Activated naive CD8-positive, alpha-beta T cell treated with anti-CD3 and anti-CD28 coated beads, Interleukin-2, amount 50 U/mL, for 24 hours (primary cell): ENCODE data around the gene UGT1A4.

Experiments used
- ATAC-seq: fragments of 150-1000 bp; cut with Tn5 transposase; one replicate; pipeline ENCODE4 v1.10.0; 2021
- DNase-seq: peaks from one replicate; pipeline ENCODE4 v3.0.0; 2021
- H3K27ac Mint-ChIP-seq: one replicate; pipeline ENCODE4 v1.8.0; 2021; ENCODE audit warnings: mild to moderate bottlenecking, mixed read lengths
- H3K27me3 Mint-ChIP-seq: one replicate; pipeline ENCODE4 v1.8.0; 2021; ENCODE audit warnings: mixed read lengths
- H3K36me3 Mint-ChIP-seq: one replicate; pipeline ENCODE4 v1.8.0; 2021; ENCODE audit warnings: low read depth, mixed read lengths
- H3K4me1 Mint-ChIP-seq: one replicate; pipeline ENCODE4 v1.8.0; 2021; ENCODE audit warnings: mixed read lengths
- H3K4me3 Mint-ChIP-seq: one replicate; pipeline ENCODE4 v1.8.0; 2021; ENCODE audit warnings: mild to moderate bottlenecking, moderate library complexity, mixed read lengths
- H3K9me3 Mint-ChIP-seq: one replicate; pipeline ENCODE4 v1.8.0; 2021; ENCODE audit warnings: mixed read lengths

UGT1A4 gene

GRCh38 chr2:233814056-233814835 lies 95.7 kb downstream of the UGT1A4 start:
- ATAC-seq (no peak), DNase-seq (no peak)
- Mint-ChIP-seq H3K4me1 (no peaks in the 10 kb centered on the region), H3K4me3 (no peak overlapping the region), H3K27me3 (peaks cover 10% of the 10 kb centered on the region), H3K9me3 (no peaks in the 10 kb centered on the region), H3K36me3 (no peaks in the 10 kb centered on the region), H3K27ac (no peak overlapping the region)

GRCh38 chr2:233815861-233816260 lies 97.3 kb downstream of the UGT1A4 start:
- no peak for DNase-seq
- Mint-ChIP-seq H3K27ac (no peak overlapping the region), H3K27me3 (peaks cover 5% of the 10 kb centered on the region), H3K9me3 (no peaks in the 10 kb centered on the region), H3K36me3 (no peaks in the 10 kb centered on the region), H3K4me1 (no peaks in the 10 kb centered on the region), H3K4me3 (no peak overlapping the region)
- no peak for ATAC-seq

GRCh38 chr2:233816334-233816733 lies 97.8 kb downstream of the UGT1A4 start:
- Mint-ChIP-seq H3K4me1 (no peaks in the 10 kb centered on the region), H3K36me3 (no peaks in the 10 kb centered on the region), H3K9me3 (no peaks in the 10 kb centered on the region), H3K27ac (no peak overlapping the region), H3K4me3 (no peak overlapping the region), H3K27me3 (peaks cover 5% of the 10 kb centered on the region)
- no peak for DNase-seq
- ATAC-seq = no peak

- no peaks in the 10 kb centered on the region for H3K9me3 Mint-ChIP-seq
- DNase-seq (no peak), ATAC-seq (no peak)
- H3K4me1 Mint-ChIP-seq = no peaks in the 10 kb centered on the region
- peaks cover 5% of the 10 kb centered on the region for H3K27me3 Mint-ChIP-seq
- H3K4me3 Mint-ChIP-seq = no peak overlapping the region
- no peaks in the 10 kb centered on the region for H3K36me3 Mint-ChIP-seq
- no peak overlapping the region for H3K27ac Mint-ChIP-seq
Measured at GRCh38 chr2:233816771-233817170, 98.2 kb downstream of the UGT1A4 start.

- Mint-ChIP-seq H3K4me1 (no peaks in the 10 kb centered on the region), H3K9me3 (no peaks in the 10 kb centered on the region)
Measured at GRCh38 chr2:233817361-233817911, 98.9 kb downstream of the UGT1A4 start.

GRCh38 chr2:233817995-233818638 lies 99.6 kb downstream of the UGT1A4 start:
- Mint-ChIP-seq H3K27ac (no peak overlapping the region), H3K36me3 (no peaks in the 10 kb centered on the region), H3K9me3 (no peaks in the 10 kb centered on the region), H3K4me1 (no peaks in the 10 kb centered on the region), H3K4me3 (no peak overlapping the region), H3K27me3 (peaks cover 3% of the 10 kb centered on the region)
- no peak for ATAC-seq
- no peak for DNase-seq

More at GRCh38 chr2:233817361-233817911, 98.9 kb downstream of the UGT1A4 start:
- ATAC-seq (no peak), DNase-seq (no peak)
- Mint-ChIP-seq H3K36me3 (no peaks in the 10 kb centered on the region), H3K27ac (no peak overlapping the region), H3K4me3 (no peak overlapping the region), H3K27me3 (peaks cover 3% of the 10 kb centered on the region)

GRCh38 chr2:233818639-233819621 lies 100.4 kb downstream of the UGT1A4 start:
- Mint-ChIP-seq H3K9me3 (no peaks in the 10 kb centered on the region), H3K4me1 (no peaks in the 10 kb centered on the region), H3K27me3 (peaks cover 3% of the 10 kb centered on the region), H3K27ac (no peak overlapping the region), H3K4me3 (no peak overlapping the region), H3K36me3 (no peaks in the 10 kb centered on the region)
- DNase-seq (no peak), ATAC-seq (no peak)

- Mint-ChIP-seq H3K27ac (no peak overlapping the region), H3K4me1 (no peaks in the 10 kb centered on the region), H3K9me3 (no peaks in the 10 kb centered on the region), H3K36me3 (no peaks in the 10 kb centered on the region), H3K27me3 (peaks cover 3% of the 10 kb centered on the region), H3K4me3 (no peak overlapping the region)
- ATAC-seq (no peak), DNase-seq (no peak)
Measured at GRCh38 chr2:233819884-233820773, 101.6 kb downstream of the UGT1A4 start.

GRCh38 chr2:233820774-233821105 lies 102.2 kb downstream of the UGT1A4 start:
- H3K27ac Mint-ChIP-seq = no peak overlapping the region
- H3K27me3 Mint-ChIP-seq = peaks cover 5% of the 10 kb centered on the region
- DNase-seq (no peak), ATAC-seq (no peak)
- no peaks in the 10 kb centered on the region for H3K9me3 Mint-ChIP-seq
- no peak overlapping the region for H3K4me3 Mint-ChIP-seq
- H3K36me3 Mint-ChIP-seq = no peaks in the 10 kb centered on the region
- no peaks in the 10 kb centered on the region for H3K4me1 Mint-ChIP-seq

GRCh38 chr2:233821196-233821595 lies 102.7 kb downstream of the UGT1A4 start:
- Mint-ChIP-seq H3K4me1 (no peaks in the 10 kb centered on the region), H3K9me3 (no peaks in the 10 kb centered on the region), H3K27me3 (peaks cover 7% of the 10 kb centered on the region), H3K27ac (no peak overlapping the region), H3K36me3 (no peaks in the 10 kb centered on the region), H3K4me3 (no peak overlapping the region)
- DNase-seq (no peak), ATAC-seq (no peak)

GRCh38 chr2:233821709-233822100 lies 103.2 kb downstream of the UGT1A4 start:
- no peak overlapping the region for H3K27ac Mint-ChIP-seq
- H3K9me3 Mint-ChIP-seq = no peaks in the 10 kb centered on the region
- peaks cover 8% of the 10 kb centered on the region for H3K27me3 Mint-ChIP-seq
- no peaks in the 10 kb centered on the region for H3K36me3 Mint-ChIP-seq
- no peak for ATAC-seq
- no peak overlapping the region for H3K4me3 Mint-ChIP-seq
- DNase-seq = no peak
- no peaks in the 10 kb centered on the region for H3K4me1 Mint-ChIP-seq

GRCh38 chr2:233822101-233822771 lies 103.7 kb downstream of the UGT1A4 start:
- no peaks in the 10 kb centered on the region for H3K36me3 Mint-ChIP-seq

More at GRCh38 chr2:233822101-233822771, 103.7 kb downstream of the UGT1A4 start:
- DNase-seq (no peak), ATAC-seq (no peak)
- Mint-ChIP-seq H3K27me3 (peaks cover 8% of the 10 kb centered on the region), H3K27ac (no peak overlapping the region), H3K9me3 (no peaks in the 10 kb centered on the region), H3K4me3 (no peak overlapping the region), H3K4me1 (no peaks in the 10 kb centered on the region)
